Glomerular visceral epithelial cell (primary cell): Measurements from ENCODE around the gene HLA-DOA.

Source experiments
- DNase-seq: peaks from one replicate; pipeline ENCODE4 v3.0.0-alpha.2; 2016; ENCODE audit errors: extremely low spot score

The HLA-DOA gene

GRCh38 chr6:32977953-32978324 lies 31.5 kb downstream of the HLA-DOA start:
- no peak for DNase-seq

- DNase-seq, result no peak
These were observed 32.0 kb downstream of the HLA-DOA start for GRCh38 chr6:32977272-32977952.

GRCh38 chr6:32976334-32977069 lies 32.9 kb downstream of the HLA-DOA start:
- no peak for DNase-seq

- no peak for DNase-seq
These were observed 33.5 kb downstream of the HLA-DOA start for GRCh38 chr6:32975886-32976285.

- no peak for DNase-seq
These were observed 34.7 kb downstream of the HLA-DOA start for GRCh38 chr6:32974541-32975308.

GRCh38 chr6:32974016-32974333 lies 35.4 kb downstream of the HLA-DOA start:
- DNase-seq, result peak; percentile 59

GRCh38 chr6:32973144-32974015 lies 36.0 kb downstream of the HLA-DOA start:
- peak; percentile 56 for DNase-seq

- DNase-seq, result no peak
These were observed 36.8 kb downstream of the HLA-DOA start for GRCh38 chr6:32972353-32973143.

- peak; percentile 100 for DNase-seq
These were observed 37.6 kb downstream of the HLA-DOA start for GRCh38 chr6:32971581-32972352.

GRCh38 chr6:32971242-32971580 lies 38.2 kb downstream of the HLA-DOA start:
- no peak for DNase-seq

GRCh38 chr6:32970413-32971241 lies 38.8 kb downstream of the HLA-DOA start:
- peak; percentile 93 for DNase-seq

- peak; percentile 87 for DNase-seq
These were observed 39.5 kb downstream of the HLA-DOA start for GRCh38 chr6:32969685-32970412.

GRCh38 chr6:32968867-32969684 lies 40.3 kb downstream of the HLA-DOA start:
- DNase-seq, result peak; percentile 90

- peak; percentile 98 for DNase-seq
These were observed 41.1 kb downstream of the HLA-DOA start, which contains the start of gene BRD2 for GRCh38 chr6:32968093-32968866. BRD2 (plus strand) TSS chr6:32968594; CDS start chr6:32972899, 4,305 bp downstream.

- peak; percentile 58 for DNase-seq
These were observed 42.0 kb downstream of the HLA-DOA start for GRCh38 chr6:32967151-32968091.

- no peak for DNase-seq
These were observed 44.6 kb downstream of the HLA-DOA start for GRCh38 chr6:32964776-32965175.
